ENCODE data around the gene LSM3.

Gene LSM3

DNA sequence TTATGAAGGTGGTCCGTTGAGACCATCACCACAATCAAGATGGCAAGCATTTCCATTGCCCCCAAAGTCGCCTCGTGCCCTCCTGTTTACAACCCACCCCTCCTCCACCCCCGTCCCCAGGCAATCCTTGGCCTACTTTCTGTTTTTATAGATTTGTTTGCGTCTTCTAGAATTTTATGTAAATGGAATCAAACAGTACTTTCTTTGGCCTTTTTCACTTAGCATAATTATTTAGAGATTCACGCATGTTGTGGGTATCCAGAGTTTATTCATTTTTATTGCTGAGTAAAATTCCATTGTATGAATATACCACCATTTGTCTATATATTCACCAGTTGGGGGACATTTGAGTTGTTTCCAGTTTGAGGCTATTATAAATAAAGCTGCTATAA lies 66.6 kb downstream of the LSM3 start:
- Histone ChIP-seq H3K27me3 (ENCODE audit: control insufficient read depth, insufficient read depth, low read length, poor library complexity, severe bottlenecking) (no peaks in the 10 kb centered on the region), H3K9me3 (ENCODE audit: control insufficient read depth, low read length) (no peaks in the 10 kb centered on the region), H3K4me1 (ENCODE audit: control insufficient read depth, insufficient read depth, low read length) (peaks cover 5% of the 10 kb centered on the region), H3K27ac (ENCODE audit: insufficient read depth, low read depth, low read length, poor library complexity, severe bottlenecking) (no peak overlapping the region), H3K36me3 (ENCODE audit: control insufficient read depth, insufficient read depth, low read length) (no peaks in the 10 kb centered on the region), H3K4me3 (ENCODE audit: insufficient read depth, low read depth, low read length) (no peak overlapping the region)
- WGBS, 2 experiments = 92 to 100% methylated on average over 3 to 5 of the region's 6 CpGs

DNA sequence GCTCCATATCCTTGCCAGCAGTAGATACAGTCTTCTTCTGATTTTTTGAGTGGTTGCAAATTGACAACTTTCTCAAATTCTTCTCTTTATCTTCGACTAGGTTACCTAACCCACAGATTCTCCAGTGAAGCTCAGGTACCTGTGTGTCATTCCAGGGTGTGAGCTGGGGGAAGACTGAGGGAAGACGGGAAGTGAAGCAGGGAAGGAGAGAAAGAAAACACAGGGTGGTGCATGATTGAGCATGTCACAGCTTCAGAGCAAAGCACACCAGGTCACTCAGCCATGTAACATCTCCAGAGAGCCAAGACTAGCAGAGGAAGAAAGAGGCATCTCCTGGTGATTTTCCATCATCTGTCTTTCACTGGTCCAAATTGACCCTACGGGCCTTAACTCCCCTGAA lies 67.2 kb downstream of the LSM3 start:
- H3K27ac ChIP-seq (ENCODE audit: insufficient read depth, low read depth, low read length, poor library complexity, severe bottlenecking) = no peak overlapping the region
- 73 to 76% methylated on average over 3 of the region's 3 CpGs for WGBS, 2 experiments
- no peaks in the 10 kb centered on the region for H3K9me3 ChIP-seq (ENCODE audit: control insufficient read depth, low read length)
- no peak overlapping the region for H3K4me3 ChIP-seq (ENCODE audit: insufficient read depth, low read depth, low read length)
- peaks cover 5% of the 10 kb centered on the region for H3K4me1 ChIP-seq (ENCODE audit: control insufficient read depth, insufficient read depth, low read length)
- no peaks in the 10 kb centered on the region for H3K36me3 ChIP-seq (ENCODE audit: control insufficient read depth, insufficient read depth, low read length)
- no peaks in the 10 kb centered on the region for H3K27me3 ChIP-seq (ENCODE audit: control insufficient read depth, insufficient read depth, low read length, poor library complexity, severe bottlenecking)

DNA sequence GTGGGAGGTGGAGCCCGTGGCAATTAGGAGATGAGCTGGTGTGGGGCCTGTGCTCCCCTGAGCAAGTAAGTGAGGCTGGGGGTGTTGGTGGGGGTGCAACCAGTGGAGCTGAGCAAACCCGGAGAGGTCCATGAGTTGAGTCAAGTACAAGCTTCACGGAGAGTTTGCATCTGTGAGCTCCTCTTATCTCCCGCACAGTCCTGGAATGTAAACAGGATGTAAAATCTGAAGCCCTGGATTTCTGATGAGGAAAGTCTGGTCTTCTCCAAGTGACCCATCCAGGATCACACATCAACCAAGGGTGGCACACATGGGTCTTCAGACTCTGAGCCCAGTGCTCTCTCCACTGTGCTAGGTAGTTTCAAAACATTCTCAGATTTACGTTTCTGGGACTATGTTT lies 67.8 kb downstream of the LSM3 start:
- H3K4me3 ChIP-seq (ENCODE audit: insufficient read depth, low read depth, low read length) = no peak overlapping the region
- H3K27me3 ChIP-seq (ENCODE audit: control insufficient read depth, insufficient read depth, low read length, poor library complexity, severe bottlenecking) = no peaks in the 10 kb centered on the region
- H3K9me3 ChIP-seq (ENCODE audit: control insufficient read depth, low read length) = no peaks in the 10 kb centered on the region
- peaks cover 5% of the 10 kb centered on the region for H3K4me1 ChIP-seq (ENCODE audit: control insufficient read depth, insufficient read depth, low read length)
- H3K27ac ChIP-seq (ENCODE audit: insufficient read depth, low read depth, low read length, poor library complexity, severe bottlenecking) = no peak overlapping the region
- H3K36me3 ChIP-seq (ENCODE audit: control insufficient read depth, insufficient read depth, low read length) = no peaks in the 10 kb centered on the region
- 92 to 94% methylated on average over 5 of the region's 5 CpGs for WGBS, 2 experiments

DNA sequence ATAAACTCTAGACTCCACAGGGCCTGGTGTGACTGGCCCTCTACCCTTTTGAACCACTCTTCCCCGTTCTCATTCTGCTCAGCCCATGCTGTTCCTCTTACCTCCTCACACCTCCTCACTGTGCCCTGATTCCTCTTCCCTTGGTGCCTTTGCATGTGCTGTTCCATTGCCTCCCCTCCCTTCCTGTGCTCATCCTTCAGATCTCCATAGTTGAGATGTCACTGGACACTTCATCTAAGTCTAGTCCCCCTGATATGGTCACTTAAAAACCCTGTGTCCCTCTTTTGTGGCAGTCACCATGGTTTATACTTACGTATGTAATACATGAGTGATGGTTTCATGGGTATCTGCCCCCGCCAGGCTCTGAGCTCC lies 69.8 kb downstream of the LSM3 start:
- Histone ChIP-seq H3K9me3 (ENCODE audit: control insufficient read depth, low read length) (no peaks in the 10 kb centered on the region), H3K36me3 (ENCODE audit: control insufficient read depth, insufficient read depth, low read length) (no peaks in the 10 kb centered on the region), H3K4me1 (ENCODE audit: control insufficient read depth, insufficient read depth, low read length) (peaks cover 5% of the 10 kb centered on the region), H3K27ac (ENCODE audit: insufficient read depth, low read depth, low read length, poor library complexity, severe bottlenecking) (no peak overlapping the region), H3K27me3 (ENCODE audit: control insufficient read depth, insufficient read depth, low read length, poor library complexity, severe bottlenecking) (no peaks in the 10 kb centered on the region), H3K4me3 (ENCODE audit: insufficient read depth, low read depth, low read length) (no peak overlapping the region)
- WGBS, 2 experiments = 93 to 95% methylated on average over 3 of the region's 3 CpGs

DNA sequence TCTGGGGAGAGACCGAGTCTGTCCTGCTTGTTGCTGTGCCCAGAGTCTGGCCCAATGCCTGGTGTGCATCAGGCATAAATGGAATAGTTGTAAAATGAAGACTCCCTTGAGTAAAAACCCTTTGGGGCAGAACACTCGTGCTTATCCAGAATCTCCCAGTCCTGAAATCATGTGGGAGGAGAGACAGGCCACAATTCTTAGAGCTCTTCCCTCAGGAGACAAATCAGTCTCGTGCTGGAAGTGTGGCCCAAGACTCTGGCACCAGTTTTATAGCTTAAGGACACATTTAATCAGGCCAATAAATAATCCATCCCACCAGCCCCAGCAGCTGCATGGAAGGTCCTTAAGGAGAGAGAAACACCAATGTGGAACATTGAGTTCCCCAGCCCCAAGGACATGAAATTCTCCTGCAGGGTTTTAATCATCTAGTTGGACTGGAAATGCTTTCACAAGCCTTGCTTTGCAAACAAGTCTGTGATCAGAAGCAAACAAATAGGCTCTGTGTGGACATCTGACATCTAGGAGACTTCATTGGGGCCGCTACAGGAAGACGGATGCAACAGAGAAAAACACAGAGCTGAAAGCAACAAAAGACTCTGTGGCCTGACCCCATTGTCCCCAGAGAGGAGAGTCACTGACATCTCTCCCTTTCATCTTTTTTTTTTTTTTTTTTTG lies 70.4 kb downstream of the LSM3 start:
- 84 to 85% methylated on average over 5 of the region's 5 CpGs for WGBS, 2 experiments
- no peak overlapping the region for H3K27ac ChIP-seq (ENCODE audit: insufficient read depth, low read depth, low read length, poor library complexity, severe bottlenecking)
- no peaks in the 10 kb centered on the region for H3K36me3 ChIP-seq (ENCODE audit: control insufficient read depth, insufficient read depth, low read length)
- no peak overlapping the region for H3K4me3 ChIP-seq (ENCODE audit: insufficient read depth, low read depth, low read length)
- H3K4me1 ChIP-seq (ENCODE audit: control insufficient read depth, insufficient read depth, low read length) = peaks cover 5% of the 10 kb centered on the region
- no peaks in the 10 kb centered on the region for H3K27me3 ChIP-seq (ENCODE audit: control insufficient read depth, insufficient read depth, low read length, poor library complexity, severe bottlenecking)
- no peaks in the 10 kb centered on the region for H3K9me3 ChIP-seq (ENCODE audit: control insufficient read depth, low read length)
